HG02852 (cell line): ENCODE results near the gene C6orf52.
A peak's percentile ranks its signal among the peaks of the same experiment; 100 is the strongest.
"Not testable (repeated sequence)": the region's sequence is repeated elsewhere in the genome, so short reads cannot be mapped to it uniquely, and the experiment has no call there.

Experiments
- ATAC-seq: cut with Tn5 transposase; IDR thresholded peaks from one replicate; pipeline ENCODE4 v1.9.1; 2021; ENCODE audit warnings: mild to moderate bottlenecking, moderate library complexity; ENCODE audit not compliant: unreplicated experiment

Gene C6orf52

GRCh38 chr6:10694302-10695085 is at the start of gene C6orf52, which contains the start of gene PAK1IP1:
C6orf52 (minus strand) TSS chr6:10694616; CDS start chr6:10687550, 7,066 bp downstream.
PAK1IP1 (plus strand) TSS chr6:10694972; CDS start chr6:10694986, 14 bp downstream.
- peak; percentile 98 for ATAC-seq

GRCh38 chr6:10743515-10743914 is 49.1 kb upstream of the C6orf52 start:
- no peak for ATAC-seq

- no peak for ATAC-seq
Observed at GRCh38 chr6:10742251-10742650, 47.8 kb upstream of the C6orf52 start.

GRCh38 chr6:10741643-10742042 is 47.2 kb upstream of the C6orf52 start:
- ATAC-seq: not testable (repeated sequence)

- no peak for ATAC-seq
Observed at GRCh38 chr6:10740061-10740460, 45.6 kb upstream of the C6orf52 start.

- no peak for ATAC-seq
Observed at GRCh38 chr6:10736731-10737130, 42.3 kb upstream of the C6orf52 start.

- ATAC-seq: no peak
Observed at GRCh38 chr6:10733863-10734262, 39.4 kb upstream of the C6orf52 start.

- no peak for ATAC-seq
Observed at GRCh38 chr6:10733151-10733715, 38.8 kb upstream of the C6orf52 start.

- ATAC-seq: no peak
Observed at GRCh38 chr6:10730254-10730653, 35.8 kb upstream of the C6orf52 start.

GRCh38 chr6:10725716-10726115 is 31.3 kb upstream of the C6orf52 start:
- no peak for ATAC-seq

GRCh38 chr6:10725044-10725443 is 30.6 kb upstream of the C6orf52 start:
- no peak for ATAC-seq

- no peak for ATAC-seq
Observed at GRCh38 chr6:10723567-10723881, 29.1 kb upstream of the C6orf52 start.

GRCh38 chr6:10722820-10723566 is 28.6 kb upstream of the C6orf52 start, which contains the start of gene TMEM14C:
TMEM14C (plus strand) TSS chr6:10723070; CDS start chr6:10724614, 1,544 bp downstream.
- peak; percentile 95 for ATAC-seq

GRCh38 chr6:10722570-10722819 is 28.1 kb upstream of the C6orf52 start:
- ATAC-seq: no peak

- ATAC-seq: no peak
Observed at GRCh38 chr6:10721850-10722569, 27.6 kb upstream of the C6orf52 start.

- ATAC-seq: not testable (repeated sequence)
Observed at GRCh38 chr6:10720960-10721849, 26.8 kb upstream of the C6orf52 start.

GRCh38 chr6:10720265-10720959 is 26.0 kb upstream of the C6orf52 start:
- peak; percentile 34 for ATAC-seq

- ATAC-seq: no peak
Observed at GRCh38 chr6:10719964-10720264, 25.5 kb upstream of the C6orf52 start.

- ATAC-seq: no peak
Observed at GRCh38 chr6:10719296-10719963, 25.0 kb upstream of the C6orf52 start.
